HEK293 (cell line): ENCODE data around the gene EPM2A.

Source experiments
- CTCF ChIA-PET: fragments of 350-600 bp; formaldehyde crosslinking; extraction: SDS; loops from one replicate; lab custom pipeline; 2021; ENCODE audit warnings: antibody characterized with exemption; lab: Yijun Ruan, JAX
- POLR2A ChIA-PET: fragments of 300-600 bp; formaldehyde crosslinking; extraction: SDS; loops from one replicate; lab custom pipeline; 2020; ENCODE audit warnings: antibody characterized with exemption, inconsistent platforms; lab: Yijun Ruan, JAX
- H3K27ac ChIP-seq: fragments of 200-500 bp; sonication (Bioruptor generic); 2 replicates; pipeline ENCODE4 v1.5.1; 2014; ENCODE audit warnings: low read depth, low read length, control low read depth, inconsistent platforms; ENCODE audit errors: extremely low read depth
- H3K36me3 ChIP-seq, 2 experiments: fragments of 200-500 bp in 1 of 2; sonication (Bioruptor generic) in 1 of 2; 1 replicate in 1 of 2; 2 replicates in 1 of 2; pipeline ENCODE4 v1.5.1; 2014 to 2017; ENCODE audit warnings: inconsistent platforms in 2 of 2, low read length in 2 of 2; ENCODE audit not compliant: control insufficient read depth in 2 of 2, insufficient read depth in 1 of 2
- H3K4me1 ChIP-seq: fragments of 200-500 bp; sonication (Bioruptor generic); 2 replicates; pipeline ENCODE4 v1.5.1; 2014; ENCODE audit warnings: mild to moderate bottlenecking, low read length, inconsistent platforms; ENCODE audit not compliant: control insufficient read depth, insufficient read depth
- H3K4me3 ChIP-seq: 2 replicates; pipeline ENCODE4 v1.5.1; 2011; ENCODE audit warnings: low read depth, mild to moderate bottlenecking, control low read depth, low read length, moderate library complexity
- H3K9me3 ChIP-seq: fragments of 200-500 bp; sonication (Bioruptor generic); 2 replicates; pipeline ENCODE4 v1.5.1; 2014; ENCODE audit warnings: low read depth, low read length, inconsistent platforms; ENCODE audit not compliant: control insufficient read depth, insufficient read depth
- GLI2 ChIP-seq: fragments of 450-650 bp; formaldehyde crosslinking; IDR thresholded peaks from 2 replicates; pipeline ENCODE4; 2017; ENCODE audit warnings: missing biosample characterization, missing genetic modification characterization, low read depth, borderline replicate concordance
- GLI4 ChIP-seq: fragments of 450-650 bp; formaldehyde crosslinking; IDR thresholded peaks from 2 replicates; pipeline ENCODE4 v1.5.1; 2016; ENCODE audit warnings: missing biosample characterization, missing genetic modification characterization
- GLIS1 ChIP-seq: fragments of 450-650 bp; formaldehyde crosslinking; IDR thresholded peaks from 2 replicates; pipeline ENCODE4 v1.5.1; 2016; ENCODE audit warnings: missing biosample characterization, missing genetic modification characterization
- KLF16 ChIP-seq: fragments of 450-650 bp; formaldehyde crosslinking; IDR thresholded peaks from 2 replicates; pipeline ENCODE4 v1.5.1; 2017; ENCODE audit warnings: missing biosample characterization, missing genetic modification characterization
- OVOL3 ChIP-seq: fragments of 450-650 bp; formaldehyde crosslinking; IDR thresholded peaks from 2 replicates; pipeline ENCODE4 v1.5.1; 2016; ENCODE audit warnings: missing biosample characterization, missing genetic modification characterization
- SP2 ChIP-seq: fragments of 450-650 bp; formaldehyde crosslinking; IDR thresholded peaks from 2 replicates; pipeline ENCODE4 v1.5.1; 2016; ENCODE audit warnings: missing biosample characterization, missing genetic modification characterization
- ZBTB1 ChIP-seq: fragments of 450-650 bp; formaldehyde crosslinking; IDR thresholded peaks from 2 replicates; pipeline ENCODE4 v1.5.1; 2016; ENCODE audit warnings: missing biosample characterization, missing genetic modification characterization
- ZBTB20 ChIP-seq: fragments of 450-650 bp; formaldehyde crosslinking; IDR thresholded peaks from 2 replicates; pipeline ENCODE4 v1.5.1; 2016; ENCODE audit warnings: missing biosample characterization, missing genetic modification characterization
- ZNF19 ChIP-seq: fragments of 450-650 bp; formaldehyde crosslinking; IDR thresholded peaks from 2 replicates; pipeline ENCODE4; 2016; ENCODE audit warnings: missing biosample characterization, missing genetic modification characterization, low read depth
- ZNF248 ChIP-seq: fragments of 450-650 bp; formaldehyde crosslinking; IDR thresholded peaks from 2 replicates; pipeline ENCODE4 v1.5.1; 2017; ENCODE audit warnings: missing biosample characterization, missing genetic modification characterization
- ZNF266 ChIP-seq: fragments of 450-650 bp; formaldehyde crosslinking; IDR thresholded peaks from 2 replicates; pipeline ENCODE4 v1.5.1; 2016; ENCODE audit warnings: missing biosample characterization, missing genetic modification characterization, low read depth
- ZNF473 ChIP-seq: fragments of 450-650 bp; formaldehyde crosslinking; IDR thresholded peaks from 2 replicates; pipeline ENCODE4 v1.5.1; 2017; ENCODE audit warnings: missing biosample characterization, missing genetic modification characterization
- ZNF610 ChIP-seq: fragments of 450-650 bp; formaldehyde crosslinking; IDR thresholded peaks from 2 replicates; pipeline ENCODE4 v1.5.1; 2016; ENCODE audit warnings: missing biosample characterization, missing genetic modification characterization, borderline replicate concordance
- ZNF629 ChIP-seq: fragments of 450-650 bp; formaldehyde crosslinking; IDR thresholded peaks from 2 replicates; pipeline ENCODE4 v1.5.1; 2017; ENCODE audit warnings: missing biosample characterization, missing genetic modification characterization
- ZNF658 ChIP-seq: fragments of 450-650 bp; formaldehyde crosslinking; IDR thresholded peaks from 2 replicates; pipeline ENCODE4; 2016; ENCODE audit warnings: missing biosample characterization, missing genetic modification characterization
- ZNF664 ChIP-seq: fragments of 450-650 bp; formaldehyde crosslinking; IDR thresholded peaks from 2 replicates; pipeline ENCODE4 v1.5.1; 2016; ENCODE audit warnings: missing biosample characterization, missing genetic modification characterization
- ZNF707 ChIP-seq: fragments of 450-650 bp; formaldehyde crosslinking; IDR thresholded peaks from 2 replicates; pipeline ENCODE4 v1.5.1; 2016; ENCODE audit warnings: missing biosample characterization, missing genetic modification characterization
- ZSCAN23 ChIP-seq: fragments of 450-650 bp; formaldehyde crosslinking; IDR thresholded peaks from 2 replicates; pipeline ENCODE4 v1.5.1; 2016; ENCODE audit warnings: missing biosample characterization, missing genetic modification characterization
- TF ChIP-seq, protein P1 (sequence below): IDR thresholded peaks from 2 replicates; pipeline ENCODE4 v1.6.1; 2011; ENCODE audit warnings: mild to moderate bottlenecking, low read depth, low read length, borderline replicate concordance
- TF ChIP-seq, protein P2 (sequence below): fragments of 450-650 bp; formaldehyde crosslinking; IDR thresholded peaks from 2 replicates; pipeline ENCODE4 v1.5.1; 2016; ENCODE audit warnings: missing biosample characterization, missing genetic modification characterization
- TF ChIP-seq, protein P3 (sequence below): fragments of 450-650 bp; formaldehyde crosslinking; optimal IDR thresholded peaks from 2 replicates; pipeline ENCODE3; 2016; ENCODE audit warnings: missing biosample characterization, mild to moderate bottlenecking, missing genetic modification characterization
- TF ChIP-seq, protein P4 (sequence below): fragments of 450-650 bp; formaldehyde crosslinking; IDR thresholded peaks from 2 replicates; pipeline ENCODE4; 2016; ENCODE audit warnings: missing biosample characterization, missing genetic modification characterization

Gene EPM2A

DNA sequence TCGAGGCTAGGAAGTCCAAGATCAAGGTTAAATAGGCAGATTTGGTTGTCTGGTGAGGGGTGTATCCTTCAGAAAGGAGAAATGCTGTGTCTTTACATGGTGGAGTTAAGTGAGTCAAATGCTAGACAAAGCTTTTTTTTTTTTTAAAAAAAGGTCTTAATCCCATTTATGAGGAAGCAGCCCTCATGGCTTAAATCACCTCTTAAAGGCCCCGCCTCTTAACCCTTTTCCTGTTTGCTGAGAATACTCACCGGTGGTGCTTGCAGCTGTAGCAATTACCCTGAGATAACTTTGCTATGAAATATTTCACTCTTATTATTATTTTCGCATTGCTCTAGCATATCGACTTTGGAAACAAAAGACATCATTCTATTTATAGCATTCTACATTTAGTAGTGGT, 48.5 kb upstream of the EPM2A start:
- Histone ChIP-seq H3K36me3 (peaks cover 0 to 12% of the 10 kb centered on the region in 2 experiments; a peak in 1 of 3 replicates), H3K4me3 (no peak overlapping the region), H3K4me1 (no peaks in the 10 kb centered on the region), H3K9me3 (no peaks in the 10 kb centered on the region), H3K27ac (no peak overlapping the region)
- POLR2A ChIA-PET, result no interaction called here
- TF ChIP-seq ZNF266 (tag by site-specific recombination), result no peak
- no peak for TF ChIP-seq GLIS1 (tag by site-specific recombination)
- no peak for TF ChIP-seq ZNF473
- no peak for TF ChIP-seq ZNF629 (tag by site-specific recombination)
- TF ChIP-seq, protein P1, sequence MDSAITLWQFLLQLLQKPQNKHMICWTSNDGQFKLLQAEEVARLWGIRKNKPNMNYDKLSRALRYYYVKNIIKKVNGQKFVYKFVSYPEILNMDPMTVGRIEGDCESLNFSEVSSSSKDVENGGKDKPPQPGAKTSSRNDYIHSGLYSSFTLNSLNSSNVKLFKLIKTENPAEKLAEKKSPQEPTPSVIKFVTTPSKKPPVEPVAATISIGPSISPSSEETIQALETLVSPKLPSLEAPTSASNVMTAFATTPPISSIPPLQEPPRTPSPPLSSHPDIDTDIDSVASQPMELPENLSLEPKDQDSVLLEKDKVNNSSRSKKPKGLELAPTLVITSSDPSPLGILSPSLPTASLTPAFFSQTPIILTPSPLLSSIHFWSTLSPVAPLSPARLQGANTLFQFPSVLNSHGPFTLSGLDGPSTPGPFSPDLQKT, result no peak
- no peak for TF ChIP-seq ZNF658 (tag by site-specific recombination)
- no peak for TF ChIP-seq ZNF19
- TF ChIP-seq GLI2 (tag by site-specific recombination), result no peak
- TF ChIP-seq KLF16 (tag by site-specific recombination), result no peak
- CTCF ChIA-PET, result no interaction called here

DNA sequence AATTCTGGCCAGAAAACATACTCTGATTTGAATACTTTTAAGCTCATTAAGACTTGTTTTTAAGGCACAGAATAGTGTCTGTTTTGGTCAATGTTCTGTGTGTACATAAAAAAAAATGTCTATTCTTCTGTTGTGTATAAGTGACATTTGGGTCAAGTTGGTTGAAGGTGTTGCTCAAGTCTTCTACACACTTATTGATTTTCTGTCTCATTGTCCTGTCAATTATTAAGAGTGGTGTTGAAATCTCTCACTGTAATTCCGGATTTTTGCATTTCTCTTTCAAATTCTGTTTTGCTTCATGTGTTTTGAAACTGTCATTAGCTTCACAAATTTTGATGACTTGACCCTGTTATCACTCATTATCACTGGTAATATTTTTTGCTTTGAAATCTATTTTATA, 37.5 kb upstream of the EPM2A start:
- ChIA-PET POLR2A (no interaction called here), CTCF (interaction anchor here (0.8 kb wide), 1 partner anchor 20 kb away, joined by 3 read pairs; no protein-coding TSS in a partner anchor)
- H3K36me3 ChIP-seq, result no peaks in the 10 kb centered on the region
- no peak overlapping the region for H3K4me3 ChIP-seq
- no peaks in the 10 kb centered on the region for H3K4me1 ChIP-seq
- no peaks in the 10 kb centered on the region for H3K9me3 ChIP-seq
- TF ChIP-seq OVOL3 (no peak), ZBTB1 (tag by site-specific recombination) (no peak), ZNF248 (tag by site-specific recombination) (no peak), GLI4 (no peak), ZNF610 (no peak), ZNF664 (tag by site-specific recombination) (no peak), ZNF707 (tag by site-specific recombination) (no peak), ZSCAN23 (tag by site-specific recombination) (no peak), SP2 (tag by site-specific recombination) (no peak), ZBTB20 (no peak)
- TF ChIP-seq, protein P2, sequence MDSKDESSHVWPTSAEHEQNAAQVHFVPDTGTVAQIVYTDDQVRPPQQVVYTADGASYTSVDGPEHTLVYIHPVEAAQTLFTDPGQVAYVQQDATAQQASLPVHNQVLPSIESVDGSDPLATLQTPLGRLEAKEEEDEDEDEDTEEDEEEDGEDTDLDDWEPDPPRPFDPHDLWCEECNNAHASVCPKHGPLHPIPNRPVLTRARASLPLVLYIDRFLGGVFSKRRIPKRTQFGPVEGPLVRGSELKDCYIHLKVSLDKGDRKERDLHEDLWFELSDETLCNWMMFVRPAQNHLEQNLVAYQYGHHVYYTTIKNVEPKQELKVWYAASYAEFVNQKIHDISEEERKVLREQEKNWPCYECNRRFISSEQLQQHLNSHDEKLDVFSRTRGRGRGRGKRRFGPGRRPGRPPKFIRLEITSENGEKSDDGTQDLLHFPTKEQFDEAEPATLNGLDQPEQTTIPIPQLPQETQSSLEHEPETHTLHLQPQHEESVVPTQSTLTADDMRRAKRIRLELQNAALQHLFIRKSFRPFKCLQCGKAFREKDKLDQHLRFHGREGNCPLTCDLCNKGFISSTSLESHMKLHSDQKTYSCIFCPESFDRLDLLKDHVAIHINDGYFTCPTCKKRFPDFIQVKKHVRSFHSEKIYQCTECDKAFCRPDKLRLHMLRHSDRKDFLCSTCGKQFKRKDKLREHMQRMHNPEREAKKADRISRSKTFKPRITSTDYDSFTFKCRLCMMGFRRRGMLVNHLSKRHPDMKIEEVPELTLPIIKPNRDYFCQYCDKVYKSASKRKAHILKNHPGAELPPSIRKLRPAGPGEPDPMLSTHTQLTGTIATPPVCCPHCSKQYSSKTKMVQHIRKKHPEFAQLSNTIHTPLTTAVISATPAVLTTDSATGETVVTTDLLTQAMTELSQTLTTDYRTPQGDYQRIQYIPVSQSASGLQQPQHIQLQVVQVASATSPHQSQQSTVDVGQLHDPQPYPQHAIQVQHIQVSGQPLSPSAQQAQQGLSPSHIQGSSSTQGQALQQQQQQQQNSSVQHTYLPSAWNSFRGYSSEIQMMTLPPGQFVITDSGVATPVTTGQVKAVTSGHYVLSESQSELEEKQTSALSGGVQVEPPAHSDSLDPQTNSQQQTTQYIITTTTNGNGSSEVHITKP (tag by site-specific recombination), result no peak
- TF ChIP-seq, protein P3, sequence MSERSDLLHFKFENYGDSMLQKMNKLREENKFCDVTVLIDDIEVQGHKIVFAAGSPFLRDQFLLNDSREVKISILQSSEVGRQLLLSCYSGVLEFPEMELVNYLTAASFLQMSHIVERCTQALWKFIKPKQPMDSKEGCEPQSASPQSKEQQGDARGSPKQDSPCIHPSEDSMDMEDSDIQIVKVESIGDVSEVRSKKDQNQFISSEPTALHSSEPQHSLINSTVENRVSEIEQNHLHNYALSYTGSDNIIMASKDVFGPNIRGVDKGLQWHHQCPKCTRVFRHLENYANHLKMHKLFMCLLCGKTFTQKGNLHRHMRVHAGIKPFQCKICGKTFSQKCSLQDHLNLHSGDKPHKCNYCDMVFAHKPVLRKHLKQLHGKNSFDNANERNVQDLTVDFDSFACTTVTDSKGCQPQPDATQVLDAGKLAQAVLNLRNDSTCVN, result no peak
- TF ChIP-seq, protein P4, sequence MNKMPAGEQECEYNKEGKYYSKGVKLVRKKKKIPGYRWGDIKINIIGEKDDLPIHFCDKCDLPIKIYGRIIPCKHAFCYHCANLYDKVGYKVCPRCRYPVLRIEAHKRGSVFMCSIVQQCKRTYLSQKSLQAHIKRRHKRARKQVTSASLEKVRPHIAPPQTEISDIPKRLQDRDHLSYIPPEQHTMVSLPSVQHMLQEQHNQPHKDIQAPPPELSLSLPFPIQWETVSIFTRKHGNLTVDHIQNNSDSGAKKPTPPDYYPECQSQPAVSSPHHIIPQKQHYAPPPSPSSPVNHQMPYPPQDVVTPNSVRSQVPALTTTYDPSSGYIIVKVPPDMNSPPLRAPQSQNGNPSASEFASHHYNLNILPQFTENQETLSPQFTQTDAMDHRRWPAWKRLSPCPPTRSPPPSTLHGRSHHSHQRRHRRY, result no peak
- H3K27ac ChIP-seq, result no peak overlapping the region
